ENCODE results near the gene ASTN1.

Gene ASTN1

GRCh38 chr1:176976771-176977170 lies 187.7 kb downstream of the ASTN1 start:
- no peak for DNase-seq

DNA sequence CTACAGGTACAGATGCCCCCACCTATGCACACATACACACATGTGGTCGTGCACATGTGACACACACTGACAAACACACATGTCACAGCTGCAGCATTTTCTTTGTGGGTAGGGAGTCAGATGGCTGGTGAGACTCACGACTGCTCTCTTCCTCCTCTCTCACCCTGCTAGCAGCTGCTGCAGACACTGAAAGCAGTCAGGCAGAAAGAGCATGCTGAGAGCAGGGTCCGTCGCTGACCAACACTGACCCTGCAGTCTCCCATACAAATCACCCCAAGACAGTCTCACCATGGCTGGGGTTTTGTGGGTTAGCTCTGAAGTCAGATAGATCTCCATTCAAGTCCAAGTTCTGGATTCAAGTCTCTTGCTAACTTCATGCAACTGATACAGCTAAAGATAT lies 188.3 kb downstream of the ASTN1 start:
- no peak for DNase-seq

- DNase-seq: no peak
Measured at GRCh38 chr1:176964687-176965086, 199.8 kb downstream of the ASTN1 start.

- DNase-seq: no peak
Measured at GRCh38 chr1:176963181-176963580, 201.3 kb downstream of the ASTN1 start.

DNA sequence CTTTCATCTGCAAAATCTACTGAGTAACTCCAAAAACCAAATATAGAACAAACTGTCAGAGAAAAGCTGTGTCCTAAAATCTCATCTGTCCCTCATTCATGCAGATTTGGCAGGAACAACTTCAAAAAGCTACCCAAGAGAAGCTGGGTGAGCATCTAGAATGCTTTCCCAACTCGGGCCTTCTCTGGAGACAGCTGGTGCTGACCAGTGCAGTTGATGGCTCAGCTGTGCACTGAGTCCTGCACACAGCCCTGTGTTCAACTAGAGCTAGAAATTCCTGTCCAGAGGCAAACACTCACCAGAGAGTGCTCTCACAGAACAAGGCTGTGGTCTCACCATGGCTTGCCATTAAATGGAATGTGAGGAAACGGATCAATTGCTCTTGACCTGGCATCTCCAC lies 202.8 kb downstream of the ASTN1 start:
- no peak for DNase-seq

DNA sequence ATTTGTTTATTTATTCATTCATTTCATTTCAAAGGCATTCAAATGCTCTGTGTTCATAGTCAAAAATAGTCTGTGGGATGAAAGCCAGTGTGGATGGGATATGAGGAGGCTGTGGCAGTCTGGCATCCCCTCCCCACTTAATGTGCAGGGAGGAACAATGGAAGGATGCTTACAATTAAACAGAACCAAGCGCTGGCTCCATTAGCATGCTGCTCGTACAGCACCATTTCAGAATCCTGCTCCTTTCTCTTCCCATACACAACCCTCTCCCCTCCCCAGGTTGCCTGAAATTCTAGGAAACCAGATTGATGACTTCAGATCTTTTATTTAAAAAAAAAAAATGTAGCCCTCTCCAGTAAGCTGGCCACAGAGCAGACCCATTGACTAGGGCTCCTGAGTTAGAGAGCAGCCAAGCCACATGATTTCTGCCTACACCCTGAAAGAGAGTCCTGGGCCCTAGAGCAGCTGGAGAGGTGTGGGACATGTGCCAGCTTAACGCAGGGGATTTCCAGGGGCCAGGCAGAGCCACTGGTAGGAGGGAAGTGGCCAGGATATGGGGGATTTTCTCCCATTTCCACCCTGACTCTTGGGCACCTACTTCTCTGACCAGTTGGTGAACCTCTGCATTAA lies 205.2 kb downstream of the ASTN1 start:
- DNase-seq: no peak

DNA sequence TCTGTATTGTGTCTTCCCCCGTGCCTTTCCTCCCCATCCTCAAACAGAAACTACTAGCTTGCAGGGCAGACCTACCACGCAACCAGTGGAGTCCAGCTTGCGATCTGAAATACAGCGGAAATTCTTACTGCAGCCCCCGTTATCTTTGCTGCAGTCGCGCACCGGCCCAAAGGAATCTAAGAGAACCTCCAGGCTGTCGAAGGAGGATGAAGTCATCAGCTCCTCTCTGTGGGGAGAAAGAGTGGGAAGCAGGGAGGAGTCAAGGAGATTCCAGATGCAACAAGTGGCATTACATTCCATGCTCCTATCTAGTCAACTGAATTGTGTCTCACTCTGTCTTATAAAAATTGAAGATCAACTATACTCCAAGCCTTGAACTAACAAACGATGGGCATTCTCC lies 206.9 kb downstream of the ASTN1 start:
- DNase-seq: no peak

- DNase-seq: no peak
Measured at GRCh38 chr1:176954242-176954641, 210.3 kb downstream of the ASTN1 start.

- DNase-seq: no peak
Measured at GRCh38 chr1:176950736-176951324, 213.7 kb downstream of the ASTN1 start.

GRCh38 chr1:176949033-176949662 lies 215.4 kb downstream of the ASTN1 start:
- peak; percentile 77 for DNase-seq

DNA sequence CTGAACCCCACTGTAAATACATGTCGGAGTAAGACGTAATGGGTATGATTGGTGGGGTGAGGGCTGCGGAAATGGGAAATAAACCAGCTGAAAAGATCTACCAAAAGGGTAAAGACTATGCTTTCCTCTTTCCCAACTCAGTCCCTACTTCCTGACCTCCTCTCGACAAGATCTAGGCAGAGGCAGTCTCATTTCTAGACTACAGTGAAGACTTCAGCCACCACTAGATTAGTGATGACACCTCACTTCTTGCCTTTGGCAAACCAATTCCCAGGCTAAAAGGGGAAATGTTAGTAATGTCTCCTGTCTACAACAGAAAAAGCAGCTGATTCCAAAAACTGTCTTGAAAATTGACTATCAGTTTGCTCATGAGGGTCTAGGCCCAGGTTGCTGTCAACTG lies 219.9 kb downstream of the ASTN1 start:
- no peak for DNase-seq

DNA sequence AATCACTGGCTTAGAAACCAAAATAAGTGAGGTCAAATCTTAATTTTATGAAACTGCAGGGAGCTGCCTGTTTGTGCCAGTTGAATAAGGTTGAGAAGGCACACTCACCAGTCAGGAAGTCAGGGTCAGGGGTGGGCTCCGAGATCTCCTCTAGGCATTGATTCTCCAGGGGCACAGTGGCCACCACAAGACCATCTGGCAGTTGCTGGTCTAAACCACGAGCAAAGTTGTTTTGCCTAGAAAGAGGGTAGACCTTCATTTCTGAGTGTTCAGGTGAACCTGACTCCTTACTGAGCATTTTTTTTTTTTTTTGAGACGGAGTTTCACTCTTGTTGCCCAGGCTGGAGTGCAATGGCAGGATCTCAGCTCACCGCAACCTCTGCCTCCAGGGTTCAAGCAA lies 220.7 kb downstream of the ASTN1 start:
- no peak for DNase-seq

GRCh38 chr1:176942346-176942745 lies 222.2 kb downstream of the ASTN1 start:
- DNase-seq: no peak

DNA sequence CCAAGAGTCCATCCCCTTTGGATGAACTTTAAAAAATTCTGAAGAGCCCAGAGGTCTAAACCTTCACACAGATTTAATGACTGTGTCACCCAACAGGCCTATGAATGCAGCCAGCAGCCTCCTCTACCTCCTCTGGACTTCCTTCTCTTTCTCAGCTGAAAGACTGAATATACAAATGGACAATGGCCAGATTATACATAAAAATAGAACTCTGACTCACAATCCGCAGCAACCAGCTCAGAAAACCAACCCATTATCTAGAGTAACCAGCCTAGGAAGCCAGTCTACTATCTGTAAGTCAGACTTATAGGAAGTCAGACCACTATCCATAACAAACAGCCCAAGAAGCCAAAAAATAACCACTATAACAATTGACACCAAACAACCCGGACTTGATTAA lies 224.5 kb downstream of the ASTN1 start:
- DNase-seq: no peak

GRCh38 chr1:176938375-176938774 lies 226.1 kb downstream of the ASTN1 start:
- DNase-seq: no peak

- no peak for DNase-seq
Measured at GRCh38 chr1:176934370-176934769, 230.1 kb downstream of the ASTN1 start.

DNA sequence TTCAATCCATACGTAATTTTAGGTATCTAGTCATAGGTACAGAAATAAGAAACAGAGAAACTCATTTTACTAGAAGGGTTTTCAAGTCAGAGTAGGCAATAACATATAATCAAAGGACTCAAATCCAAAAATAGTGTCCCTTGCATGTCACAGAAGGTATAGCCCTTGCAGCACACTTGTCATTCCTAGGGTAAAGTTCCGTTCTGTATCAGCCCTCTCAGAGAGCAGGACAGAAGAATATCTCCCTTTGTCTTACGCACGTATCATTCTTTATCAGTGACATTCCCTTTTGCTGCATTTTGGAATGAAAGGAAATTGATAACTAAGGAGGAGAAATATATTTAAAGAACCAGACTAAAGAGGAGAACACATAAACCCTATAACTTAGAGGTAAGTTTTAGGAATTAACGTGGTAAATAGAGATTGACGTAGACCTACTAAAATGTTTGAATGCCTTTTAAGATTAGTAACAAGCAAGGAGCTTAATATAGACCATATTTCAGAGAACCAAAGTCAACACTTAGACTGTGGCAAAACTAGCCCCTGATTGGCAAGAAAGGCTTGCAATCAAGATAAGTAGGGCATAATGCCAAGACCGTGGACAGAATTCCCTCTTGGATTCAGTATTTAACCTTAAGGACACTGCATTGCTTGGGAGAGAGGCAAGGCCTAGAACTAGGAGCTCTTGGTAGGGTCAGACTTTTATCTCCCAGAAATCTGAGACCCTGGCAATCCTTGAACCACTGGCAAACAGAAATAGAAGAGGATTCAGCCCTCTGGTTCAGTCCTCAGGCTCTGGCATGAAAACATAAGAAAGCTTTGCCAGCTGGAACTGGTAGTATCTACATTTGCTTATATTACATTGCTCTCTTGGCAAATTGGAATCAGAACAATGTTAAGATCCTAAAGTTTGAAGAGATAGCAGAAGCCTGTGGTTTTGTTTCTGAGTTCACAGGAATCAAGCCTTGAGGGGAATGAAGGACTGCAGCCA lies 232.1 kb downstream of the ASTN1 start:
- no peak for DNase-seq

DNA sequence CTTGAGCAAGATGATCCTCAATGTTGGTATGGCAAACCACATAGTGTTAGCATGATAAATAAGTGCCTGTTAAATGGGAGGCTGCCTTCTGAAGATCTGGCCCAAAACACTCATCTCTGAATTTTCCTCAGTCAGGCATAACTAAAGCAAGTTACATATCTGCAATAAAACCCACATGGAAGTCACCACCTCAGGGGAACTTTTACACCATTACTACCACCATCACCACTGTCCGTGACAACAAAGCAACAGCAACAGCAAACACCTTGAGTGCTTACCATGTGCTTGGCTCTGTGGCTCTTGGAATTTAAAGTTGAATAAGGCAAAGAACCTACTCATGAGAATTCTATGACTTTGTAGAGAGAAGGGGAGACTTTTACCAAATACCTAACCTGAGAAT lies 233.0 kb downstream of the ASTN1 start:
- no peak for DNase-seq

DNA sequence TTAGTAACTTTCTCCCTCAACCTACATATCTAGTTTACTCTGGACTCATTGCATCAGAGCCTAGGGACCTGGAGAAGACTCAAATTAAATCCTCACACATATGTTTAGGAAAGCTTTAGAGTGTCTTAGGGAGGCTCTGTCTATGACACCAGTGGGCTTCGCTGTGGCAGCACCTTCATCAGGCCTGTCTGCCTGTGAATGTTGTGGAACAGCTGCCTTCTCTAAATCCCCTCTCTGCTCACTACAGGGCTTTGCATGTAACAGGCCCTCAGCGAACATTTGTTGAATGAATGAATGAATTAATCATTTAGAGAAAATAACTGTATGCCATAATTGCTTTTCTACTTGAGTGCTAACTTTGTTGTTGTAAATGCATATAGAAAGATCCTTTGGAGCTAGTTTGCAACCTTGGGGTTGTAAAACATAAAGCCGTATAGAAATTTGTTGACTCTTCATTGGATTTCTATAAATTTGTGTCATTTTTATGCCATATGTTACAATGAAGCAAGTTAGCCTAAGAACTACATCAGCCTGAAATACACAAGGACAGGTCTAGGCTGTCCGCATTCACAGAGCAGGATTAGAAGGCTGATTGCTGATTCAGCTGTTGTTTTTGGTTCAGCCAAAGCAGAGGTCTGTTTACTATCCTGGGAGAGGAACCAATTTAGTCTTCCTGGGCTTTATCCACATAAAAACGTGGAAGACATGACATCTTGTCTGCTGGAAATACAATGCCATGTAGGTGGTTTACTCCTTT lies 238.0 kb downstream of the ASTN1 start:
- no peak for DNase-seq

DNA sequence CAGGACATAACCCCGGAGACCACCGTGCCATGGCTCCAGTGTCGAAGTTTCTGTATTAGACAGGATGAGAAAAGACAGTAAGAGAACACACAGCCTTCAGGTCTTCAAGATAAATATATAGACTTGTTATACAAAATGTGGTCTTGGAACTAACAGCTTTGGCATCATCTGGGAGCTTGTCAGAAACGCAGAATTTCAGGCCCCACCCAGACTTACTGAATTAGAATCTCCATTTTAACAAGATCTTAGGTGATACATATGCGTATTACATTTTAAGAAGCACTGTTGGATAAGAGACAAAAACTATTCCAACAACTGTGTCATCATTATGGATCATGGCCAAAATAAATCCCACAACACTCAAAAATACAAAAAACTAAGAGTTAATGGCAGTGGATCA lies 239.3 kb downstream of the ASTN1 start:
- DNase-seq: no peak

GRCh38 chr1:176923283-176923682 lies 241.2 kb downstream of the ASTN1 start:
- no peak for DNase-seq
